ENCODE results near the gene ELMOD3.
A peak's percentile ranks its signal among the peaks of the same experiment; 100 is the strongest.
"Not testable (repeated sequence)": the region's sequence is repeated elsewhere in the genome, so short reads cannot be mapped to it uniquely, and the experiment has no call there.

ELMOD3 gene

GRCh38 chr2:85329181-85329651, 25.4 kb upstream of the ELMOD3 start:
- no peak for DNase-seq (ENCODE audit: low spot score)

- DNase-seq (ENCODE audit: low spot score) = not testable (repeated sequence)
These were observed 24.9 kb upstream of the ELMOD3 start for GRCh38 chr2:85329701-85330100.

- DNase-seq (ENCODE audit: low spot score) = no peak
These were observed 23.5 kb upstream of the ELMOD3 start for GRCh38 chr2:85330839-85331636.

GRCh38 chr2:85333877-85334276, 20.7 kb upstream of the ELMOD3 start:
- not testable (repeated sequence) for DNase-seq (ENCODE audit: low spot score)

GRCh38 chr2:85334928-85335327, 19.6 kb upstream of the ELMOD3 start:
- DNase-seq (ENCODE audit: low spot score) = no peak

- no peak for DNase-seq (ENCODE audit: low spot score)
These were observed 14.3 kb upstream of the ELMOD3 start for GRCh38 chr2:85340034-85340892.

GRCh38 chr2:85341269-85342029, 13.1 kb upstream of the ELMOD3 start:
- DNase-seq (ENCODE audit: low spot score) = no peak

GRCh38 chr2:85342156-85342555, 12.4 kb upstream of the ELMOD3 start:
- DNase-seq (ENCODE audit: low spot score) = no peak

GRCh38 chr2:85343207-85343895, 11.2 kb upstream of the ELMOD3 start:
- DNase-seq (ENCODE audit: low spot score) = not testable (repeated sequence)

GRCh38 chr2:85344356-85344954, 10.1 kb upstream of the ELMOD3 start:
- DNase-seq (ENCODE audit: low spot score) = no peak

- no peak for DNase-seq (ENCODE audit: low spot score)
These were observed 7.0 kb upstream of the ELMOD3 start for GRCh38 chr2:85347599-85347998.

GRCh38 chr2:85353876-85354285, 688 bp upstream of the ELMOD3 start:
- peak; percentile 14 for DNase-seq (ENCODE audit: low spot score)

GRCh38 chr2:85355073-85355410, 473 bp downstream of the ELMOD3 start:
- no peak for DNase-seq (ENCODE audit: low spot score)

- DNase-seq (ENCODE audit: low spot score) = no peak
These were observed 952 bp downstream of the ELMOD3 start for GRCh38 chr2:85355521-85355920.

- no peak for DNase-seq (ENCODE audit: low spot score)
These were observed 1.6 kb downstream of the ELMOD3 start for GRCh38 chr2:85356186-85356585.

GRCh38 chr2:85357736-85358135, 3.2 kb downstream of the ELMOD3 start:
- no peak for DNase-seq (ENCODE audit: low spot score)

- DNase-seq (ENCODE audit: low spot score) = not testable (repeated sequence)
These were observed 8.3 kb downstream of the ELMOD3 start for GRCh38 chr2:85362653-85363387.

GRCh38 chr2:85367180-85367579, 12.6 kb downstream of the ELMOD3 start:
- no peak for DNase-seq (ENCODE audit: low spot score)

- DNase-seq (ENCODE audit: low spot score) = no peak
These were observed 14.4 kb downstream of the ELMOD3 start for GRCh38 chr2:85368921-85369320.

GRCh38 chr2:85369500-85369899, 14.9 kb downstream of the ELMOD3 start:
- no peak for DNase-seq (ENCODE audit: low spot score)

GRCh38 chr2:85371045-85371444, 16.5 kb downstream of the ELMOD3 start:
- no peak for DNase-seq (ENCODE audit: low spot score)
